Measurements from ENCODE around the gene ZBTB7A. TPM values are rescaled to one million over a fixed set of nuclear protein-coding genes. Genes with fewer than 3 reads are reported as not detected.

Gene ZBTB7A
- total RNA-seq, 1 donor from 2014 or later: 51.9 TPM

DNA sequence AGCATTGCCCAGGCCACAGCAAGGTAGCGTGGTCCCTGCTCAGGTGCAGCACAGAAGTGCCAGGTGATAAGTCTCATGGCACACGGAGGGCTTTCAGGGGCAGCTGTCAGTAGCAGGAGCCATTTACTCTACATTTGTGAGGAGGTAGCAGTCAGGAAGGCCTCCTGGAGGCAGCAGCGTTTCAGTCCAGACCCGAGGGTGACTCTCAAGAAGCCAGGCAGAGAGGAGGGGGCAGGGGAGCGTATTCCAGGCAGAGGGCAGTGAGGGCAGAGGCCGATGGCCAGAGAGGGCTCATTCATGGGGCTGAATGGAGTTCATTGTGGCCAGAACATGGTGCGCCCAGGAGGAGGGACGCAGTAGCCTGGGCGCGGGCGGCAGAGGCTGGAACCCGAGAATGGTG, 50.2 kb downstream of the ZBTB7A start:
- Histone ChIP-seq H3K4me3 (no peak overlapping the region), H3K4me1 (peaks cover 12% of the 10 kb centered on the region), H3K36me3 (peaks cover 49% of the 10 kb centered on the region), H3K27ac (no peak overlapping the region), H3K9me3 (no peaks in the 10 kb centered on the region), H3K27me3 (ENCODE audit: low read depth) (no peaks in the 10 kb centered on the region)
- intact Hi-C loops (cut with DNase I): no loop called here
- DNase-seq: no peak
- ATAC-seq: no peak
- TF ChIP-seq, protein P1, sequence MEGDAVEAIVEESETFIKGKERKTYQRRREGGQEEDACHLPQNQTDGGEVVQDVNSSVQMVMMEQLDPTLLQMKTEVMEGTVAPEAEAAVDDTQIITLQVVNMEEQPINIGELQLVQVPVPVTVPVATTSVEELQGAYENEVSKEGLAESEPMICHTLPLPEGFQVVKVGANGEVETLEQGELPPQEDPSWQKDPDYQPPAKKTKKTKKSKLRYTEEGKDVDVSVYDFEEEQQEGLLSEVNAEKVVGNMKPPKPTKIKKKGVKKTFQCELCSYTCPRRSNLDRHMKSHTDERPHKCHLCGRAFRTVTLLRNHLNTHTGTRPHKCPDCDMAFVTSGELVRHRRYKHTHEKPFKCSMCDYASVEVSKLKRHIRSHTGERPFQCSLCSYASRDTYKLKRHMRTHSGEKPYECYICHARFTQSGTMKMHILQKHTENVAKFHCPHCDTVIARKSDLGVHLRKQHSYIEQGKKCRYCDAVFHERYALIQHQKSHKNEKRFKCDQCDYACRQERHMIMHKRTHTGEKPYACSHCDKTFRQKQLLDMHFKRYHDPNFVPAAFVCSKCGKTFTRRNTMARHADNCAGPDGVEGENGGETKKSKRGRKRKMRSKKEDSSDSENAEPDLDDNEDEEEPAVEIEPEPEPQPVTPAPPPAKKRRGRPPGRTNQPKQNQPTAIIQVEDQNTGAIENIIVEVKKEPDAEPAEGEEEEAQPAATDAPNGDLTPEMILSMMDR (IDR thresholded peaks at IDR 0.05): no peak

DNA sequence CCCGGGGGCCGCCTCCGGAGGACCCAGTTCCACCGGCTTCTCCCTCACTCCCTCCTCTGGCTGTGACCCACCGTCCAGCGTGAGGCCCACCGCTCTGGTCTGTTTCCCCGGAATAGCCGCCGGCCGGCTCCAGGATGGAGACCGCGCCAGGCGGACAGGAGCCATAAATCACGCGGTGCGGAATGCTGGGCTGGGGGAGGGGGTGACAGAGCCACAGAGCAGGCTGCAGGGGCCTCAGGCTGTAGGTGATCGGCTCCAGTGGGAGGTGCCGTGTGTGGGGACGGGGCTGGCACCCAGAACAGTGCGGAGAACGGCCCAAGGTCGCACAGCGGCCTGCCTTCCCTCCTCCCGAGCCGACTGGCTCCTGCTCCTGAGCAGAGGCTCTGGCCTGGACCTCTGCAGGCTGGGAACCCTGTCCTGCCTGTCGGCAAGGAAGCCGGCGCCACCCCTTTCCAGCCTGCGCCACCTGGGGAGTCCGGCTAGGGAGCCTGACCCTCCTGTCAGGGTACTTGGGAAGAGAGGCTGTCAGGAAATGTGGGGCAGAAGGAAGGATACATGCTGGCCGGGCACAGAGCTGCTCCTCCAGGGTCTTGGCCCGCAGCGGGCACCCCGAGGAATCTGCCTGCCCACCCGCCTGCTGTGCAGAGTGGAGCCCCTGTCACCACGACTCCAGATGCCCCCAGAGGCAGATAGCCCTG, 50.8 kb downstream of the ZBTB7A start:
- peak overlapping the region; percentile 49 for H3K27ac ChIP-seq
- peaks cover 53% of the 10 kb centered on the region for H3K36me3 ChIP-seq
- peak overlapping the region; percentile 12 for H3K4me3 ChIP-seq
- peaks cover 18% of the 10 kb centered on the region for H3K4me1 ChIP-seq
- no peak for DNase-seq
- H3K9me3 ChIP-seq: no peaks in the 10 kb centered on the region
- TF ChIP-seq, protein P1 (IDR thresholded peaks at IDR 0.05): no peak
- intact Hi-C loops (cut with DNase I): no loop called here
- no peak for ATAC-seq
- no peaks in the 10 kb centered on the region for H3K27me3 ChIP-seq (ENCODE audit: low read depth)

DNA sequence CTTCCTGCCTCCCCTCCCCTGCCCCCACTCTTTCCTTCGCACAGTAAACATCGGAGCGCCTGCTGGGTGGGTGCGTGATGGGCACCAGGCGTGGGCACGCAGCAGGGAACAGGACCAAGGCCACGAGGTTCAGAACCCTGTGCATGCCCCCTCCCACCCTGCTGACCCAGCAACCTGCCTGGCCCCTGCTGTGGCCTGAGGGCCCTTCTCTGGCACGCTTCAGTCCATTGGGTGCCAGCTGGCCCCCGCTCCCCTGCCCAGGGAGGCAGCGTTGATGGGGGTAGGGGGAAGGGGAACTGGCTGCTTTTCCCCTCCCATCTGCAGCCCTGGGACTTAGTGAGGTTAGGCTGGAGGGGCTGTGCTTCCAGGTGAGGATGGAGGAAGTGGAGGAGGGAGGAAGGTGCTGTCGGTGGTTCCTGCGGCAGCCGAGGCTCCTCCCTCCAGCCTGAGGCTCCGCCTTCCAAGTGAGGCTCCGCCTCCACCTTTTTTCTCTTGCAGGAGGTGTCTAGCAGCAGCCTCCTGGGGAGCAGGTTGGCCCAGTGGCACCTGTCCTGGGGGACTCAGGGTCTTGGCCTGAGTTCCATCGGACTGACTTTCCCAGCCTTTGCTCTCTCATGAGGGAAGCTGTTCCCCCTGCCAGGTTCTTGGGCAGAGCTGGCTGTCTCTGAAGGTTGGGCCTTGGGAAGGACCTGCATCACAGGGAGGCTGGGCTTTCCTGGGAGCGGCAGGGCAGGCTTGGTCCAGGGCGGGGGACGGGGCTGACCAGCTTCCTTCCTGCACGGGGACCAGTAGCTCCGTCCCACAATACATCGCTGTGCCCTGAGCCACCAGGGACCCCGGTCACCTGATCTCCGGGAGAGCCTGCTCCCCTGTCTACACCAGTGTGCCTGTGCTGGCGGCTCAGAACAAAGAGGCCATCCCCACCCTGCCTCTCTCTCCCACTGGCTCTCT, 51.9 kb downstream of the ZBTB7A start:
- Histone ChIP-seq H3K36me3 (peaks cover 54% of the 10 kb centered on the region), H3K9me3 (no peaks in the 10 kb centered on the region), H3K4me1 (peaks cover 28% of the 10 kb centered on the region), H3K4me3 (peak overlapping the region; percentile 12), H3K27ac (peak overlapping the region; percentile 49), H3K27me3 (ENCODE audit: low read depth) (no peaks in the 10 kb centered on the region)
- ATAC-seq: no peak
- intact Hi-C loops (cut with DNase I): no loop called here
- no peak for DNase-seq
- TF ChIP-seq, protein P1 (IDR thresholded peaks at IDR 0.05): no peak

DNA sequence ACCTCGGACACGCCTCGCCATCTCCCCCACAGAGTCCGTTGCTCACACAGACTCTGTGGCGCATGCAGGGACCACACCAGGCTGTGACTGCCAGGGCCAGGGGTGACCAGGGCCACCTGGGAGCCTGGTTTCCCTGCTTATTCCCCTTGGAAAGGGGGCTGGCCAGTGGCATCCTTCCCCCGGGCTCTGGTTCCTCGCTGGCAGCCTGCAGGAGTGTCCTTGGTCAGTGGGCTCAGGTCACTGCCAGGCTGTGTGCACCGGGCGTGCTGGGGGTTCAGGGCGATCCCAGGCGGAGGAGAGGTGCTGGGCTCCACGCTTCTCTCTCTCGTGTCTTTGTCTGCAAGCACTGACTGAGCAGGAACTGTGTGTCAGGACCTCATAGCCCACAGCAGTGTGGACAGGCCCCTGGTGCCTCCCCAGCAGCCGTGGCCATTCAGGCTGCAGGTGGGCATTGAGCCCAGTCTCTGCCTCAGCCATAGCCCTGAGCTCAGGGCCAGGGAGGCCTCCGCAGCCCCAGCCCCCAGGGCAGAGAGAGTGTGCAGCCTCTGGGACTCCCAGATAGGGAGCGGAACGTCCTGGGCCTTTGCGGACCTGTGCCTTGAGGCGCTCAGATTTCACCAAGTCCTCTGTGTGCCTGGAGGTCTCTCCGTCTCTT, 52.7 kb downstream of the ZBTB7A start:
- Histone ChIP-seq H3K36me3 (peaks cover 54% of the 10 kb centered on the region), H3K4me1 (peaks cover 36% of the 10 kb centered on the region), H3K27ac (no peak overlapping the region), H3K9me3 (no peaks in the 10 kb centered on the region), H3K27me3 (ENCODE audit: low read depth) (no peaks in the 10 kb centered on the region), H3K4me3 (no peak overlapping the region)
- ATAC-seq (no peak), DNase-seq (no peak)
- intact Hi-C loops (cut with DNase I): no loop called here
- TF ChIP-seq, protein P1 (IDR thresholded peaks at IDR 0.05): no peak

DNA sequence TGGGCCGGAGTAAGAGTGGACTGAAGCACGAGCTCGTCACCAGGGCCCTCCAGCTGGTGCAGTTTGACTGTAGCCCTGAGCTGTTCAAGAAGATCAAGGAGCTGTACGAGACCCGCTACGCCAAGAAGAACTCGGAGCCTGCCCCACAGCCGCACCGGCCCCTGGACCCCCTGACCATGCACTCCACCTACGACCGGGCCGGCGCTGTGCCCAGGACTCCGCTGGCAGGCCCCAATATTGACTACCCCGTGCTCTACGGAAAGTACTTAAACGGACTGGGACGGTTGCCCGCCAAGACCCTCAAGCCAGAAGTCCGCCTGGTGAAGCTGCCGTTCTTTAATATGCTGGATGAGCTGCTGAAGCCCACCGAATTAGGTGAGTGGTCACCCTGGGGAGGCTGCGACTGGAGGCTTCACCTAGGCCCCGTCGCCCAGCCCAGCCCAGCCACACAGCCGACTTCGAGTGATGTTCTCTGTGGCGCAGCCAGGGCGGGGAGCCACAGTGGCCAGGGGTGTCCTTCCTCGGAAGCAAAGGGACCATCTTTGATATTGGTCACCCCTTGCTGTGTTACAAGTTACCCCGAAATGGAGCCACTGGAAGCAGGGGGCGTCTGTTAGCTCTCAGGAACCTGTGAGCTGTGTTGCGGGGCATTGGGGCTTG, 53.6 kb downstream of the ZBTB7A start:
- no peak for ATAC-seq
- H3K9me3 ChIP-seq: no peaks in the 10 kb centered on the region
- H3K4me3 ChIP-seq: no peak overlapping the region
- no peak for DNase-seq
- peaks cover 50% of the 10 kb centered on the region for H3K36me3 ChIP-seq
- no peak overlapping the region for H3K27ac ChIP-seq
- no peaks in the 10 kb centered on the region for H3K27me3 ChIP-seq (ENCODE audit: low read depth)
- intact Hi-C loops (cut with DNase I): no loop called here
- TF ChIP-seq, protein P1 (IDR thresholded peaks at IDR 0.05): no peak
- H3K4me1 ChIP-seq: peaks cover 45% of the 10 kb centered on the region
